HepG2 (cell line): ENCODE measurements around the gene JAZF1. TPM values are rescaled to one million over a fixed set of nuclear protein-coding genes. Genes with fewer than 3 reads are reported as not detected.
"Not testable (repeated sequence)": the region's sequence is repeated elsewhere in the genome, so short reads cannot be mapped to it uniquely, and the experiment has no call there.

Experiments used
- ATAC-seq: fragments of 200-7000 bp; cut with Tn5 transposase; 3 replicates; pipeline ENCODE4 v1.9.1; 2020; ENCODE audit warnings: mild to moderate bottlenecking, moderate library complexity
- BruUV-seq: library from RNA; stranded (reverse); fragments of 400-500 nt; replicated peaks from 2 replicates; lab custom pipeline; 2021; lab: Mats Ljungman, UMichigan
- CTCF ChIA-PET: fragments of 300-600 bp; formaldehyde crosslinking; extraction: SDS; loops from one replicate; lab custom pipeline; 2021; ENCODE audit warnings: low total read pairs, inconsistent platforms, low intra/inter-chr PET ratio; lab: Yijun Ruan, JAX
- POLR2A ChIA-PET: fragments of 350-600 bp; sonication (Branson Sonifier 250); formaldehyde crosslinking; loops from one replicate; lab custom pipeline; 2020; ENCODE audit warnings: antibody characterized with exemption, inconsistent platforms; lab: Yijun Ruan, JAX
- DNase-seq: peaks from one replicate; pipeline ENCODE4 v3.0.0-alpha.2; 2015; ENCODE audit warnings: low spot score
- FAIRE-seq: peaks from 3 replicates; lab custom pipeline; 2011; peaks lifted over from hg19 to GRCh38; lab: Jason Lieb, UNC
- H2AFZ ChIP-seq: one replicate; pipeline ENCODE4 v1.6.1; 2011; ENCODE audit warnings: low read length, inconsistent platforms
- H3K27ac ChIP-seq: fragments of 300-600 bp; 3 replicates; pipeline ENCODE4 v1.8.0; 2011; ENCODE audit warnings: mixed run types, mild to moderate bottlenecking, mixed read lengths, low read length, inconsistent platforms; ENCODE audit not compliant: insufficient read depth; ENCODE audit errors: extremely low read length
- H3K27me3 ChIP-seq, 2 experiments: fragments of 200-600 bp in 1 of 2; 2 replicates in 1 of 2; 3 replicates in 1 of 2; pipeline versions ENCODE4 v1.6.0 to v1.8.0; 2011; ENCODE audit warnings: low read length in 2 of 2, mild to moderate bottlenecking in 2 of 2, moderate library complexity in 2 of 2, inconsistent platforms in 1 of 2; ENCODE audit not compliant: insufficient read depth in 2 of 2, control insufficient read depth in 1 of 2
- H3K36me3 ChIP-seq, 2 experiments: fragments of 200-600 bp in 1 of 2; replicated peaks in 1 of 2; 2 replicates in 1 of 2; 3 replicates in 1 of 2; pipeline versions ENCODE4 v1.5.1 to v1.8.0; 2011; ENCODE audit warnings: low read length in 2 of 2, inconsistent platforms in 1 of 2; ENCODE audit not compliant: insufficient read depth in 2 of 2, control insufficient read depth in 1 of 2
- H3K4me1 ChIP-seq: 2 replicates; pipeline ENCODE4 v1.5.1; 2012; ENCODE audit warnings: low read length, inconsistent platforms; ENCODE audit not compliant: insufficient read depth
- H3K4me2 ChIP-seq: 2 replicates; pipeline ENCODE4 v1.6.0; 2011; ENCODE audit warnings: low read depth, low read length, inconsistent platforms
- H3K4me3 ChIP-seq, 3 experiments: fragments of 200-600 bp in 1 of 3; sonication (generic), shearing (Covaris generic) in 1 of 3; replicated peaks in 1 of 3; 2 replicates each; pipeline ENCODE4 v1.5.1; 2011 to 2016; ENCODE audit warnings: low read length in 3 of 3, inconsistent platforms in 2 of 3, low read depth in 2 of 3, mild to moderate bottlenecking in 2 of 3, control low read depth in 1 of 3, mixed read lengths in 1 of 3; ENCODE audit not compliant: insufficient read depth in 1 of 3
- H3K79me2 ChIP-seq: one replicate; pipeline ENCODE4 v1.6.1; 2011; ENCODE audit warnings: low read length, inconsistent platforms; ENCODE audit not compliant: insufficient read depth
- H3K9ac ChIP-seq: 2 replicates; pipeline ENCODE4 v1.6.0; 2011; ENCODE audit warnings: mild to moderate bottlenecking, low read depth, low read length, inconsistent platforms; ENCODE audit not compliant: insufficient read depth
- H3K9me3 ChIP-seq: 2 replicates; pipeline ENCODE4 v1.5.1; 2012; ENCODE audit warnings: mild to moderate bottlenecking, low read length
- H4K20me1 ChIP-seq: 2 replicates; pipeline ENCODE4 v1.6.0; 2011; ENCODE audit warnings: inconsistent platforms, mild to moderate bottlenecking, low read length, moderate library complexity; ENCODE audit not compliant: insufficient read depth
- MAFF ChIP-seq: IDR thresholded peaks from 2 replicates; pipeline ENCODE4 v1.6.1; 2011; ENCODE audit warnings: low read depth, low read length, improper control_type of control experiment
- MAFK ChIP-seq, 2 experiments: IDR thresholded peaks in 1 of 2; conservative IDR thresholded peaks in 1 of 2; 2 replicates each; pipeline ENCODE4 v1.6.1; 2011; ENCODE audit warnings: improper control_type of control experiment in 2 of 2, low read length in 2 of 2
- ZNF567 ChIP-seq: sonication (generic); formaldehyde crosslinking; IDR thresholded peaks from 2 replicates; pipeline ENCODE4 v1.8.1; 2023; ENCODE audit warnings: mild to moderate bottlenecking, missing genetic modification reagents, borderline replicate concordance
- WGBS: methylation state at CpG from one replicate; pipeline ENCODE4 v1.1.6; 2017; ENCODE audit warnings: low lambda C conversion rate; 5-methylcytosine and 5-hydroxymethylcytosine counted together
- in situ Hi-C: cut with HindIII; loops from 2 replicates; pipeline ENCODE4 v1.10.0; 2017; ENCODE audit warnings: low pct_unique_long_range_greater_than_20kb; ENCODE audit not compliant: extremely low pct_ligation_motif_present
- intact Hi-C: fragments of 100-400 bp; cut with micrococcal nuclease; formaldehyde crosslinking; loops from one replicate; pipeline ENCODE4 v1.10.0; 2022; ENCODE audit not compliant: unreplicated experiment
- polyA plus RNA-seq, 8 experiments: library from polyadenylated mRNA; depleted of rRNA in 3 of 8; stranded (reverse) in 7 of 8; unstranded in 1 of 8; fragments of >200 nt; fragmentation: Illumina TruSeq in 4 of 8; extraction: Trizol in 4 of 8; gene quantifications; 2 replicates each; pipeline versions ENCODE4 v1.2.1 to v1.2.3, GENCODE V29; 2011 to 2016; ENCODE audit warnings: low read depth in 4 of 8, missing spikeins in 1 of 8, mixed read lengths in 1 of 8; ENCODE audit not compliant: insufficient read depth in 1 of 8
- total RNA-seq, 5 experiments: library from RNA; depleted of rRNA; stranded (reverse); fragments of >200 nt; fragmentation: Illumina TruSeq; extraction: Trizol; gene quantifications; 2 replicates each; pipeline ENCODE4 v1.2.3, GENCODE V29; 2016; ENCODE audit warnings: low read depth in 1 of 5
- TF ChIP-seq, protein P1 (sequence below): sonication (generic); formaldehyde crosslinking; IDR thresholded peaks from 2 replicates; pipeline ENCODE4 v1.5.0; 2020; ENCODE audit warnings: missing genetic modification reagents
- TF ChIP-seq, protein P2 (sequence below): sonication (generic); formaldehyde crosslinking; IDR thresholded peaks from 2 replicates; pipeline ENCODE4 v1.5.0; 2020; ENCODE audit warnings: mild to moderate bottlenecking, missing genetic modification reagents, borderline replicate concordance

The JAZF1 gene
- total and polyA plus RNA-seq, 2 of the 13 experiments (the other 11 are each of a cell fraction or from before 2014, with no cell fraction given), result not detected

DNA sequence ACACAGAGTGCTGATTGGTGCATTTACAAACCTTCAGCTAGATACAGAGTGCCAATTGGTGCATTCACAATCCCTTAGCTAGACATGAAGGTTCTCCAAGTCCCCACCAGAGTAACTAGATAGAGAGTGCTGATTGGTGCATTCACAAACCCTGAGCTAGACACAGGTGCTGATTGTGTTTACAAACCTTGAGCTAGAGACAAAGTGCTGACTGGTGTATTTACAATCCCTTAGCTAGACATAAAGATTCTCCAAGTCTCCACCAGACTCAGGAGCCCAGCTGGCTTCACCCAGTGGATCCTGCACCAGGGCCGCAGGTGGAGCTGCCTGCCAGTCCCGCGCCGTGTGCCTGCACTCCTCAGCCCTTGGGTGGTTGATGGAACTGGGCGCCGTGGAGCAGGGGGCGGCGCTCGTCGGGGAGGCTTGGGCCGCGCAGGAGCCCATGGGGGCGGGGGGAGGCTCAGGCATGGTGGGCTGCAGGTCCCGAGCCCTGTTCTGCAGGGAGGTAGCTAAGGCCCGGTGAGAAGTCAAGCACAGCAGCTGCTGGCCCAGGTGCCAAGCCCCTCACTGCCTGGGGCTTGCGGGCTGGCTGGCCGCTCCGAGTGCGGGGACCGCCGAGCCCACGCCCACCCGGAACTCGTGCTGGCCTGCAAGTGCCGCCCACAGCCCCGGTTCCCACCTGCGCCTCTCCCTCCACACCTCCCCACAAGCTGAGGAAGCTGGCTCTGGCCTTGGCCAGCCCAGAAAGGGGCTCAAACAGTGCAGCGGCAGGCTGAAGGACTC lies 323.7 kb downstream of the JAZF1 start:
- FAIRE-seq, H3K4me1 ChIP-seq, intact Hi-C loops, H3K9ac ChIP-seq, H4K20me1 ChIP-seq, H3K4me2 ChIP-seq, DNase-seq, H3K9me3 ChIP-seq, H2AFZ ChIP-seq, ATAC-seq: not testable (repeated sequence)
- TF ChIP-seq MAFF (peak; percentile 76), MAFK (conservative IDR thresholded peaks at IDR 0.05 in 1 of 2, IDR thresholded peaks at IDR 0.05 in 1 of 2; ENCODE audit: low read length in 2 of 2) (peak; percentile 69 to 74)
- TF ChIP-seq, all 625 proteins: peak for 2; not testable (repeated sequence) for 623
- CTCF ChIA-PET, H3K36me3 ChIP-seq, in situ Hi-C loops, H3K27me3 ChIP-seq, POLR2A ChIA-PET, BruUV-seq, H3K4me3 ChIP-seq, H3K79me2 ChIP-seq, H3K27ac ChIP-seq: not testable (repeated sequence)
- WGBS, result 78% methylated on average over 10 of the region's 28 CpGs

DNA sequence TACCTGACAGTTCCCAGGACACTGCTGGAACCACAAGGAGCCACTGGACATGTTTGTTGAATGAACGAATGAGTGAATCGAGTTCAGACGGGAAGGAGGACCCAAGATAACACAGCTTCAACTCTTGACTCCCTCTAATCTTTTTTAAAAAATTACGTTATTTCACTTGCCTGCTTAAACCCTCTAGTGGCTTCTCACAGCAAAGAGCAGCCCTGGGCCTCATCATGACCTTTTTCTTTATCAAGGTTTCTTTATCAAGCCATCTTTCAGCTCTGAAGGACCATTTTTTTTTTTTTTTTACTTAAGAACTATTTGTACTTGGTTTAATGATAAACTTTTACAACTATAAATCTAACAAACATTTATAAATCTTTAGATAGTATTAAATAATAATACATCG lies 330.1 kb downstream of the JAZF1 start:
- FAIRE-seq, result no peak
- Histone ChIP-seq H3K4me1 (no peaks in the 10 kb centered on the region), H4K20me1 (no peaks in the 10 kb centered on the region), H3K4me3 (no peak overlapping the region), H3K9ac (no peak overlapping the region), H2AFZ (no peak overlapping the region), H3K27ac (no peak overlapping the region), H3K4me2 (no peak overlapping the region), H3K9me3 (no peaks in the 10 kb centered on the region), H3K27me3 (no peaks in the 10 kb centered on the region), H3K36me3 (no peaks in the 10 kb centered on the region), H3K79me2 (no peaks in the 10 kb centered on the region)
- in situ Hi-C loops (no loop called here), intact Hi-C loops (no loop called here)
- CTCF ChIA-PET, result no interaction called here
- no peak for DNase-seq
- WGBS, result 40% methylated on average over 5 of the region's 5 CpGs
- no TSS peak for BruUV-seq
- ATAC-seq, result no peak
- no peak for TF ChIP-seq ZNF567 (CRISPR knock-in tag)
- TF ChIP-seq, protein P1, sequence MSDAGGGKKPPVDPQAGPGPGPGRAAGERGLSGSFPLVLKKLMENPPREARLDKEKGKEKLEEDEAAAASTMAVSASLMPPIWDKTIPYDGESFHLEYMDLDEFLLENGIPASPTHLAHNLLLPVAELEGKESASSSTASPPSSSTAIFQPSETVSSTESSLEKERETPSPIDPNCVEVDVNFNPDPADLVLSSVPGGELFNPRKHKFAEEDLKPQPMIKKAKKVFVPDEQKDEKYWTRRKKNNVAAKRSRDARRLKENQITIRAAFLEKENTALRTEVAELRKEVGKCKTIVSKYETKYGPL, result no peak
- TF ChIP-seq, protein P2, sequence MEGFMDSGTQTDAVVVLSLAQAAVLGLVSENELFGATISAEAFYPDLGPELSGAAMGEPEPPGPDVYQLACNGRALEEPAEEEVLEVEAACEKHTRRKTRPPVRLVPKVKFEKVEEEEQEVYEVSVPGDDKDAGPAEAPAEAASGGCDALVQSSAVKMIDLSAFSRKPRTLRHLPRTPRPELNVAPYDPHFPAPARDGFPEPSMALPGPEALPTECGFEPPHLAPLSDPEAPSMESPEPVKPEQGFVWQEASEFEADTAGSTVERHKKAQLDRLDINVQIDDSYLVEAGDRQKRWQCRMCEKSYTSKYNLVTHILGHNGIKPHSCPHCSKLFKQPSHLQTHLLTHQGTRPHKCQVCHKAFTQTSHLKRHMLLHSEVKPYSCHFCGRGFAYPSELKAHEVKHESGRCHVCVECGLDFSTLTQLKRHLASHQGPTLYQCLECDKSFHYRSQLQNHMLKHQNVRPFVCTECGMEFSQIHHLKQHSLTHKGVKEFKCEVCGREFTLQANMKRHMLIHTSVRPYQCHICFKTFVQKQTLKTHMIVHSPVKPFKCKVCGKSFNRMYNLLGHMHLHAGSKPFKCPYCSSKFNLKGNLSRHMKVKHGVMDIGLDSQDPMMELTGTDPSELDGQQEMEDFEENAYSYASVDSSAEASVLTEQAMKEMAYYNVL (CRISPR knock-in tag), result no peak
- POLR2A ChIA-PET, result no interaction called here
